ENCODE measurements around the gene CROCC2.

The CROCC2 gene

DNA sequence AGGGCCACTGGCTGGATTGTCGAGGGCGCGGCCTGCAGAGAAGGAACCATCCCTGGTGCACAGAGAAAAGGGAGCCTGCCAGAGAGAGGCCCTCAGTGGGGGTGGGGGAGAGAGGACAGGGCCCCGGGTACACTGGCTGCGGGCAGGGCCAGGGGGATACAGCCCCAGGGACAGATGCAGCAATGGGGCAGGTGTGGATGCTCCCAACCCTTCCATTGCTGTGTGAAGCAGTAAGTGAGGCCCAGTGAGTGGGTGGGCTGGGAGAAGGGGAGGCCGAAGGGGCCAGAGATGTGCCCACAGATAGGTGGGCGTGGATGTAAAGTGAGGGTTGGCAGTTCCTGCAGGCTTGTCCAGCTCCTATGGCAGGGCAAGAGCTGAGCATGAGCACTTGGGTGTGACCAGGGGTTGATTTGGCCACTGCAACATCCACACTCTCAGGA lies 30.1 kb upstream of the CROCC2 start:
- DNase-seq = no peak

DNA sequence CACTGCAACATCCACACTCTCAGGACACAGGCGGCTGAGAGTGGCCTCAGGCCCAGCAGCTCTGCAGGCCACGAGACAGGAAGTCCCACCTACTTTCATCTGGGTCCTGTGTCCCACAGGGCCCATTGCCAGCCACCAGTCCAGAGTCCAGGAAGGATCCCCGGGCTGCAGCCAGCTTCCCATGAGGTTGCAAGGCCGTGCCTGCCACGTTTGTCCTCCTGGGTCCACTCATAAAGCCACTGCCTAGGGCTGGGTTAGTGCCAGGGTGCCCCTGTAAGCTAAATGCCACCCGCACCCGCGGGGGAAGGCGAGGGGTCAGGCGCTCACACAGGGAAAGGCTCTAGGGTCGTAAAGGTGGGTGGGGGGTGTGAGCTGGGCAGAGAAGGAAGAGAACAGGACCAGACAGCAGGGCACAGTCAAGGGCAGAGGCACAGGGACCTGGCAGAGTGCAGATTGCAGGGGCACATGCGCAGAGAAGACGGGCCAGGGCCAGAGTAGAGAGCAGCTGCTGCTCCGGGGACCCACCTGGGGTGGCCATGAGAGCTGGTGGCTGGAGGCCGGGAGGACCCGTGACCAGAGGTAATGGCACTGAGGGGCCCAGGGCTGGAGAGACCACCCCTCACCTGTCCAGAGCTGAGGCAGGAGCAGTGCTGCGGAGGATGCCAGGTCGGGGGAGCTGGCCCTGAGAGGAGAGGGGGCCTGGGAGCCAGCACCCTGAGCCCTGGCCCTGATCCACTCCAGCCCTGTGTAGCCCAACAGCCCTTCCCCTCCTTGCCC lies 29.5 kb upstream of the CROCC2 start:
- DNase-seq = no peak

DNA sequence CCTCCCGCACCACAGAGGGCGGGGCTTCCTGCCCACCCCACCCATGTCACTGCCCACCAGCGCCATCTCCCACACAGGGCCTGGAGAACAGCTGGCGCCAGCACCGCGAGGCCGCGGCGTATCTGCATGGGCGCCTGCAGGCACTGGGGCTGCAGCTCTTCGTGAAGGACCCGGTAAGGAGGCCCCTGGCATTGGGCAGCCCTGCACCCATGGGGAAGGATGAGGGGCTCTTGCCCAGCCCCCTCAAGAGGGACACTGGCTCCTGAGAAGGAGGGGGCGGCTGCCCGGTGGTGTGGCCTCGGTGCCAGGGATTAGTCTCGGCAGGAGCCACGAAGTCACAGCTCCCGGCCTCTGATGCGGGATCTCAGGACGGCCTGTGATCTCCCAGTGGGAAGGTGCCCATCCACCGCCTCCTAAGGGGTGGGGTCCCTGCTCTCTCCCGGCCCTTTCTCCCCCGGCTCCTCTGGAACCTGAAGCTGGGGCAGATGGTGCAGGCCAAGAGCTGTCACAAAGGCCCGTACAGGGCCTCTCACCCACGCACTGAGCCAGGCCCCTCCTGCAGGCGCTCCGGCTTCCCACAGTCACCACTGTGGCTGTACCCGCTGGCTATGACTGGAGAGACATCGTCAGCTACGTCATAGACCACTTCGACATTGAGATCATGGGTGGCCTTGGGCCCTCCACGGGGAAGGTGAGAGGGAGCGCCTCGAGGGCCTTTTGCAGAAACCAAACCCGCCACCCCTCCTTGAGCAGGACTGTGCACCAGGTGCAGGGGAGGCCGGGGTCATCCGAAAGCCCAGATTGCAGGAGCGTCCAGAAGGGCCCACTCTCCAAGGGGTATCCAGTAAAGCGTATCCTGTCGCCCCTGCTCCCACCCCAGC lies 28.4 kb upstream of the CROCC2 start:
- no peak for DNase-seq

DNA sequence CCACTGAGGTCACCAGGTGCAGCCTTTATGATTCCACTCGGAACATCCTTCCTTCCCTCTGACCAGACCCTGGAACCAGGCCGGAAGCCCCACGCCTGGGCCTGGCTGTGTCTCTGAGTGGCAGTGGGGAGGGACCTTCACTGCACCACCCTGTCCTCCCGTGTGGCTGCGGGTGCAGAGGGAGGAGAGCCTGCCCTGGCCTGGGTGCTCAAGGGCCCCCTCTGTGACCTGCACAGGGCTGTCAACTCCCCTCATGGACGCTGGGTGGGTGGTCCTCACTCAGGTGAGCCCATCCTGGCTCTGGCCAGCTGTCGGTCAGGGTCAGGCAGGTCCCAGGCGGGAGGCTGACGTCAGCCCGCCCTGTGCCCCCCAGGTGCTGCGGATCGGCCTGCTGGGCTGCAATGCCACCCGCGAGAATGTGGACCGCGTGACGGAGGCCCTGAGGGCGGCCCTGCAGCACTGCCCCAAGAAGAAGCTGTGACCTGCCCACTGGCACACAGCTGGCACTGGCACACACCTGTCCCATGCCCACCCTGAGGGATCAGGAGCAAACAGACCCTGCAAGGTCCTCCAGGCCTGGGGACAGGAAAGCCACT lies 27.7 kb upstream of the CROCC2 start:
- DNase-seq = no peak

DNA sequence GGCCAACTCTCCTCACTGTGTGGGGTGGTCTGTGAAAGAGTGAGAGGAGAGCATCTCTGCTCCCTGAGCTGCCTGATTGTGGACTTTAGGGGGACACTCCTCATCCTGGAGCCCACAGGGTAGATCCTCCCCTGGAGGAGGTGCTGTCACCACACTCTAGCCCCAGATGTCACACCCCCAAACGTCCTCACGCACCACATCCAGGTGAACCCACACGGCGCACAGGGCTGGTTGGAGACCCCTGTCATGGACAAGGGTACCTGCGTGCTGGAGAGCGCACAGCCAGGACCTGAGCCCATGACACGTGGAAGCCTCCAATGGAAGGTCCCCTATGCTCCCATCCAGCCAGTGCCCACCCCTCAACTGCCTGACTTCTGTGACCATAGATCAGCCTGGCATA lies 27.0 kb upstream of the CROCC2 start:
- DNase-seq = no peak

DNA sequence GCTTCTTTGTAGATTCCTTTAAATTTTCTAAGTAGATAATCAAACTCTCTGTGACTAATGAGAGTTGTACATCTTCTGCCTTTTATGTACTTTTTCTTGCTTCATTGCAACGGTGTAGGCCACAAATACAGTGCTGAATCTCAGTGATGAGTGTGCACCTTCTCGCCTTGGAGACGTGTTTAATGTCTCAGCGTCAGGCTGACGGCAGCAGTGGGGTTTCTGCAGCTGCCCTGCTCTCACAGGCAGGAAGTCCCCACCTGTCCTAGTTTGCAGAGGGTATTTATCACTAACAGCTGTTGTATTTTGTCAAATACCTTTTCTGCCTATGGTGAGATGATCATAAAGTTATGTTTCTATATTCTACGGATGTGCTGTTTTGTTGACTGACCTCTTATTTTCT lies 24.2 kb upstream of the CROCC2 start:
- DNase-seq = no peak

DNA sequence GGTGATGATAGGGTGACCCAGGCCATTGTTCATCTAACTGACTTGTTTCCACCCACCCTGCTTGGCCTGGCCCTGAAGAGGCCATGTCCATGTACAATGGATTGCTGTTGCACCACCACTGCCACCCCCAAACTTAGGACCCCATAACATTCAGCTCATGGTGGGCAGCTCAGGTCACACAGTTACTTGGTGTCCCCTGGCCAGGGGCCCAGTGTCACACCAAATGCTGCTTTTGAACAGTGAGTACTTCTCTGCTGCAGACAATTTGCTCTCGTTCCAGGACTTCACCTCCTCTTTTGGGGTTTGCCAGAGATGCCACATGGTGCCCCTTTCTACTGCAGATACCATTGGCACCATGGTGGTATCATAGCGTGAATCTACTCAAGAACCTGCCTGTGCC lies 21.9 kb upstream of the CROCC2 start:
- DNase-seq = no peak

DNA sequence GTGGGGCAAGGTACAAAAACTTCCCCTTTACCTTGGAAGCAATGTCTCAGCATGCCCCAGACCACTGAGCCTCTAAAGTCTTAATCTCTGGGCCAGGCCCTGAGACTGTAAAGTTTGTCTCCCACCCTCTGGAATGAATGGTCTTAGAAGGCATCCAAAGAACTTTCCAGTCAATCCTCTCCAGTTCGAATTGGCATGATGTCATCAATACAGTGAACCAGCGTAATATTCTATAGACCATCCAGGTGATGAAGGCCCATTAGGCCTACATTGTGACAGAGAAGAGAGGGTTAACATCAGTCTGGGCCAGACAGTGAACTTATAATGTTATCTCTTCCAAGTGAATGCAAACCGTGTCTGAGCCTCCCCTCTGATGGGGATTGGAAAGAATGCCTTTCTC lies 21.4 kb upstream of the CROCC2 start:
- no peak for DNase-seq

DNA sequence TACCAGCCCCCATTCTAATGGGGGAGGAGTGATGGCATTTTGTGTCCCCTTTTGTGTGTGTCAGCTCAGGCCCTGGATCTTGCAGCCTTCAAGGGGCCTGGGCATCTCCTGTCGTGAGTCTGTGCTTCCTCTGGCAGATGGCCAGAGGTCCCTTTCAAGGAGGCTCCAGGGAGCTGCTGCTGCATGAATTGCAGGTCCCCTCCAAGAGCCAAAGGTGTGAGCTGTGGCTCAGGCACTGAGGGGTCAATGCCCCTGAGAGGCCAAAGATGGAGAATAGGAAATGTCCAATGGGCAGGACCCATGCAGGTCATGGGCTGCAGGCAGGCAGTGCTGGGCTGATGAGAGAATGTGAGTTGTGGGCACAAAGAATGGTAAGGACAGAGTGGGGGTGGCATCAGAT lies 20.6 kb upstream of the CROCC2 start:
- DNase-seq = peak; percentile 5

DNA sequence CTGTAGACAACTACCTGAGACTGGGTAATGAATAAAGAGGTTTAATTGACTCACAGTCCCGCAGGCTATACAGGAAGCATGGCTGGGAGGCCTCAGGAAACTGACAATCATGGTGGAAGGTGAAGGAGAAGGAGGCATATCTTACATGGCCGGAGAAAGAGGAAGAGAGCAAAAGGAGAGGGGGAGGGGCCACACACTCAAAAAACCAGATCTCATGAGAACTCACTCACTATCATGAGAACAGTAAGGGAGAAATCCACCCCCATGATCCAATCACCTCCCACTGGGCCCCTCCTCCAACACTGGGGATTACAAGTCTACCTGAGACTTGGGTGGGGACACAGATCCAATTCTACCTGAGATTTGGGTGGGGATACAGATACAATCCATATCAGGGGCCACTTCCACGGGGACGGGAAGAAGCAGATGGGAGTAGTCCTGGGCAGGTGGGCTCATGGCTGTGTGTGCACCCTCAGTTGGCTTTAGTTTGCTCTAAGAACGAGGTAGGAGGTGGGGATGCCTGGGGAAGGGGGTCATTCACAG lies 20.0 kb upstream of the CROCC2 start:
- DNase-seq = peak; percentile 12

DNA sequence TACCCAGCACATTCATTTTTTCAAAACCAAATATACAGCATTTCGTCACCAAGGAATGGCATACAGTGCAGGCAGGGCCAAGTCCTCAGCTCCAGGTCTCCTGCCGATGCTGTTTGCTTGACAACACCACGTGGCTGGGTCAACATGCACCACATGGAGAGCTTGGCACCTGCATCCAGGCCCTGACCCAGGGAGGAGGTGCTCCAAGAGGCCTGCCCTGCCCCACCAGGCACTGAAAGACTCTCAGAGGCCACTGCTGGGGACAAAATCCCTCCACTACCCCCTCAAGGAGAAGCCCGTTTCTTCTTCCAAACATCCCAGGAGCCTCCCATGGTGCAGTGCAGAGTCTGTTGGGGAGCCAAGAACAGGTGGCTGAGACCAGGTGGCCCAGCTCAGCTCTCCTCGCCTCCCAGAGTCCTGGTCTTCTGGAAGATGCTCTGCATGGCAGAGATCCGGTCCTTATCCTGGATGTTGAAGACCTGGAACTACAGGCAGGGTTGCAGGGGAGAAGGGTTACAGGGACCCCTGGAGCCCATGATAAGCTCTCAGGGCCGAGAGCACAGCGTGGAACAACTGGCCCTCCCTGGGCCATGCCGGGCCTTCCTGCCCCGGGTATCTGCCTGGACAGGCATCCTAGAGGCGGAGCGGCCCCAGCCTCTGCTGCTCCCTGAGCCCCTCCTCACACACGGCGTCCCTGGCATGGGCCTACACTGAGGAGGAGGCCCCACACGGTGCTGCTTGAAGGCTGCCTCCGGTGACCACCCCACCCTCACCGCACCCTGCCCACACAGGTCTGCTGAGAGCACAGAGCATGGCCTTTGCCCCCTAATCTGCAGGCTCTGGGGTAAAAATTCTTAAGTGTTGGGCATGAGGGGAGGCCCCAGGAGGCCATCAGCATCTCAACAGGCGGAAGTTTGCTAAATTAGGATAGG lies 19.2 kb upstream of the CROCC2 start:
- peak; percentile 6 for DNase-seq

DNA sequence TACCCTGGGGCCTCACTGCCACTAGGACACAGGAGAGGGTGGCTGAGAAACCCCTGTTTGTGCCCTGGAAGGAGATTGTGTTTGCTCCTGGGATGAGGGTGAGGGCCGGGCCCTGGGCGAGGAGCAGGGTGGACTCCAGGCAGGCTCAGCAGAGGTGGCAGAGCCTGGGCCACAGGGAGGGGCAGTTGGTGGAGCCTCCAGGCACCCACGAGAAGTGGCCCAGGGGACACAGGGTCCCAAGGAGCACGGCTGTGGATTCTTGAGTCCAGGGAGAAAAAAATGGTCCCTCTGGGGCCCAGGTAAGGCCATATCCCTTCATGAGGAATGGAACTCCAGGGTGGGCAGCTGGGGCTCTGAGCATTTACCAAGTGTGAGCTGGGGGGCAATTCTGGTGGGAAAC lies 18.5 kb upstream of the CROCC2 start:
- no peak for DNase-seq

DNA sequence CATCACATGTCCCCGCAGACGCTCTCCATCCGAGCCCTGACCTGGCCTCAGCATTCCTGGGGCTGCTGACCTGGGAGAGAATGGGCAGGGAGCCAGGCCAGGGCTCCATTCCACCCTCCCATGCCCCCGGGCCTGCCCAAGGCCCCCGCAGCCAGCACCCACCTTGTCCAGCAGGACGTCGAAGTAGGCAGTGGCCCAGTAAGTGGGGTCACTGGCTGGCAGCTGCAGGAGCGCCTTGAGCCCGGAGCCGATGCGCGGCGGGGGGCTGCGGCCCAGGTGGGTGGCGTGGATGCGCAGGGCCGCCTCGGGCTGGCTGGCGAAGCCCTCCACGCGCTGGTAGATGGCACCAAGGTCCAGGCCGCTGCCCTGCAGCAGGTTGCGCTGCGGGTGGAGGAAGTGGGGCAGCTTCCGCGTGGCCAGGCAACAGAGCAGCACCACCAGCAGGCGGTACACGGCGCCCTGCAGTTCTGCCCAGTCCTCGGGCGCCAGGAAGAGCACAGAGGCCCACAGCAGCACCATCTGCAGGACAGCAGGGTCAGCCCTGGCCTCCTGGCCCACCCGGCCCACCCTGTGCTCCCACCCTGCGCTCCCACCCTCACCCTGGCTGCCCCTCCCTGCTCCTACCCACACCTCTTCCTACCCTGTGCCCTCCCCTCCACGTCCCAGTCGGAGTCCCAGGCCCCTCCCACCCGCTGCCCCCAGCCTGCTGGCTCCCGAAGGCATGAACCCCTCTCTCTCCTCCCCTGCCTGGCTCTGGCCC lies 17.8 kb upstream of the CROCC2 start:
- DNase-seq = no peak

DNA sequence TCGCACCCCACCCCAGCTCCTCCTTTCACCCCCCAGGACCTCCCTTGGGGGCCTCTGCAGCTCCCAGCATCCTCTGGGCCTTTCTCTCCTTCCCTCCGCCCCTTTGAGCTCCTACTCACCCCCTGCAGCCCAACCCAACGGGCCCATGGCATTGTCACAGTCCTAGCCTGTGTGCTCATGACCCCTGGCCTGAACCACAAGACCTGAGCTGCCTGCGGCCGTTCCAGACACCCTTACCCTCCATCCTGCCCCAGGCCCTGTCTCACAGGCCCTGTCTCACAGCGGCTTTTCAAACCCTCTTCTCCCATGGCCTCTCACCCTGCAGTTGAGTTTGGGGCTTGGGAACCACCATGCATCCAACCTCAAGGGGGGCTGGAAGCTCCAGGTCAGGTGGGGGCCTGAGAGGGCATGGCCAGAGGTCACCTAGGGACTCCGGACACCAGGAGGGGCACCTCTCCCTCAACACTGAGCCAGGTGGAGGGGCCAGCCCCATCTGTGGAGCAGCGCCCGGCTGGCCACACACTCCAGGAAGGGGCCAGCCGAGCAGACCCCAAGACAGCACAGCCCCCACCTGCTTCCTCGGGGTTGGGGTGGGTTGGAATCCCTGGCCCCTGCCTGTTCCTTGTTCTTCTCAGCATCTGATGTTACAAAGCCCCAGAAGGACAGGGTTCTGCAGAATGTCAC lies 17.1 kb upstream of the CROCC2 start:
- no peak for DNase-seq

DNA sequence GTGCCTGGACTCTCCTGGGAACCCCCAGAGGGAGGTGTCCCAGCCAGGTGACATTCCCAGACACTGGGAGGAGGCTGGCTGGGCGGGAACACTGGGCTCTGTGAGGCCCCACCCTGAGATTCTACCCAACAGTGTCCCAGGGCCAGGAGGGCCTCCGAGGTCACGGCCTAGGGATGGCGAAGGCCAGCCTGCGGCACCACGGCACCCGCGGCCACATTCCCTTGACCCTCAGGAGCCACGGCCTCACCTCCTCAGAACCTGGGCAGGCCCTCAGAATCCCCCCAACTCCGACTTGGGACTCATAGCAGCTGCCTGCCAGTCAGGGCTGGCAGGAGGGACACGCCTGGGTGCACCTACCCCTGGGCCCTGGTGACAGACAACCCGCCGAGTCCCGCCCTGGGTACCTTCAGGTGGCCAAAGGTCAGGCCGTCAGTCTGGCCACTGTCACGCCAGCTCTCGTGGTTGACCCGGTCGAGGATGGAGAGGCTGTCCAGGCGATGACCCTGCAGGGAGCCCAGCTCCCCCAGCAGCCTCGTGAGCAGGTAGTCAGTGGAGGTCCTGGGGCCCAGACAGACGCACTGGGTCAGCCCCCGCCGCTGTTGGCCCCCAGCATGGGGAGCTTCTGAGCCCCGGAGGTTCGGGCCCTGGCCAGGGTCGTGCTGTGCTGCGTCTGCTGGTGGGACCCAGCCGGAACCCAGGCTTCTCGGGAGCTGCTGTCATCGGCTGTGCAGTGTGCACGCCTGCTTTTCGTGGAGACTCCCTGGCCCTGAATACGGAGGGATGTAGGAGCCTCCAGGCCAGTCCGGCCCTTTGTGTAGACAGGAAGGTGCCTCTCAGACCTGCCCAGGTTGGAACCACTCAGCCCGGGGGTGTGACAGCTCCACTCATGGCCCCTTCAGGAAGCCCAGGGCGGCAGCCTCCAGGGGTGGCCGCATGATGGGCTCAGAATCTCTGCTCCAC lies 16.3 kb upstream of the CROCC2 start:
- DNase-seq = no peak

DNA sequence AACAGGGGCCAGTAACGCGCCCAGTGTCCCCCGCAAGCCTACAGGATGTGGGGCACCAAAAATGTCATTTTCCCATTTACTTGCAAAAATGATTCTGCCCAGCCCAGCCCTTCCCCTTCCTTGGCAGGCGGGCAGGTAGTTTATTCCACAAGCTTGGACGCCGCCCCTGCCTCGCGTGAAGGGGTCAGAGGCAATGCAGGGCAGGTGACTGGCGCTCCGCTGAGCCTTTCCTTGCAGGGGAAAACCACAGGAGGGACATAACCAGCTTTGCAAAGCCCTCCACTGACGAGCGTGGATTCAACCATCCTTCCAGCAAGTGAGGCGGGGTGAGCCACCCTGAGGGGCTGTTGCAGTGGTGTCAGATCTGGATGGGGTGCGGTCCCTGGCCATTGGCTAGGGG lies 15.4 kb upstream of the CROCC2 start:
- DNase-seq = no peak

DNA sequence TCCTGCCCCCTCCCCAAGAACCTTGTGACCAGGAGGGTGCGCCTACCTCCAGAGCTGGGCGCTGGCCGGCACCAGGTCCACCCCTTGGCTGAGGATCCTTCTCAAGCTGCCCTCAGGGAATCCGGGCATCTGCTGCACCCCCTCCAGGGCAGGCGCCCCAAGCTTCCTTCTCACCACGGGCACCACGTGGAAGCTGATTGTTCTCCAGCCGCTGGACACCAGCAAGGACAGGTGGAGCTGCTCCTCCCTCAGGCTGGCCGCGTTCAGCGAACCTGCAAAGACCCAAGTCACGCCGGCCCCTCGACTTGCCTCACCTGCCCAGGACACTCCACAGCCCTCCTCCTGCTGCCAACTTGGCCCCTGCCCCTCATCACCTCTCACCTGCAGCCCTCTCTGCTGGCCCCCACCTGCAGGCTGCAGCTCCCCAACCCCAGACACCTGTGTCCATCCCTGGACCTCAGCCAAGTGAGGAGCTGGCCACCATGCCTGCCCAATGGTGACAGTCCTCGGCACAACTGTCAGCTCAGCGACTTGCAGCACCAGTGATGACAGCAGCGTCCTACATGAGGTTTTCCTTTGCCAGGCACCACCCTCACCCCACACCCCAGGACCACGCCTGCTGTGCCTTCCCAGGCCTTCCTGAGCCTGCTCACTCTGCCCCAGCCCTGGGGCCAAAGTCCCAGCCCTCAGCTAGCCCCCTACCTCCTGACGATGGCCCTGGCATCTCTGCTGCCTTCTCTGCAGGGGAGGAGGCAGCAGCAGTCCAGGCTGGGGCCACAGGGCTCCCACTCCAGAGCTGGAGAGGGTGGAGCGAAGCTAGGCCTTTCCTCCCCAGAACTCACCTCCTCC lies 14.4 kb upstream of the CROCC2 start:
- no peak for DNase-seq

DNA sequence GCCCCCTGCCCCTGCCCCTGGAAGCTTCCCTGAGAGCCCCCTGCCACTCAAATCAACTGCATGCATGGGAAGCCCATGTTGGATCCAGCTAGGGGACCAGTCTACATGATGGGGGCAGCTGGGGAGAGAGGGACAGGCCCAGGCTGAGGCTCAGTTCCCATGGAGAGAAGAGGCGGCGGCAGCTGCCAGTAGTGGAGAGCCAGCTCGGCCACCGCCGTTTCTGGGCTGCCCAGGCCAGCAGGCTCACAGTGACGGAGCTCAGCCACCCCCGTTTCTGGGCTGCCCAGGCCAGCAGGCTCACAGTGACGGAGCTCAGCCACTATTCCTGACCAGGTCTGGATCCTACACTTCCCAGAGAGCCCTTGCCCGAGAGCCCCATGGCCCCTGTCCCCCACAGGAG lies 13.8 kb upstream of the CROCC2 start:
- no peak for DNase-seq

DNA sequence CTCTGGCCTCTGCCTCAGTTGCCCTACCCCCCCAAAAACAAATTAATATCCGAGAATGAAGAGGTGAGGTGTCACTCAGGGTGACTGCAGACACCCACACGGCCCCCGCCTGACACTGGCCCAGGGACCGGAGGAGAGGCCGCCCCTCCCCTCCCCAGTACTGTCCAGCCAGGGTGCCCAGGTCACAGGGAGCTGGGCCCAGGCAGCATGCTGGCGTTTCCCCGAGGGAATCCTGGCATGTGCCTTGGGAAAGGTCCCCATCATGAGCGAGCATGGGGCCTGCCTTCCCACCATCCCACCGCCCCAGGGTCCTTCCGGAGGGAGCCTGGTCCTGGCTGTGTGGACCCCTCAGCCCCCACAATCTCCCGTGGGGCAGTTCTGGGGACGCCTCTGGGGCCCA lies 13.2 kb upstream of the CROCC2 start:
- DNase-seq = no peak
